Dermis blood vessel endothelial cell (primary cell): ENCODE measurements around the gene RIMBP3C. TPM values are rescaled to one million over a fixed set of nuclear protein-coding genes. Genes with fewer than 3 reads are reported as not detected.
"Not testable (repeated sequence)": the region's sequence is repeated elsewhere in the genome, so short reads cannot be mapped to it uniquely, and the experiment has no call there.

ENCODE experiments used
- DNase-seq: peaks from one replicate; pipeline ENCODE4 v3.0.0; 2010
- total RNA-seq: library from RNA; depleted of rRNA; stranded (reverse); fragments of >200 nt; gene quantifications from 2 replicates; pipeline ENCODE4 v1.2.3, GENCODE V29; 2014

The RIMBP3C gene, protein sequence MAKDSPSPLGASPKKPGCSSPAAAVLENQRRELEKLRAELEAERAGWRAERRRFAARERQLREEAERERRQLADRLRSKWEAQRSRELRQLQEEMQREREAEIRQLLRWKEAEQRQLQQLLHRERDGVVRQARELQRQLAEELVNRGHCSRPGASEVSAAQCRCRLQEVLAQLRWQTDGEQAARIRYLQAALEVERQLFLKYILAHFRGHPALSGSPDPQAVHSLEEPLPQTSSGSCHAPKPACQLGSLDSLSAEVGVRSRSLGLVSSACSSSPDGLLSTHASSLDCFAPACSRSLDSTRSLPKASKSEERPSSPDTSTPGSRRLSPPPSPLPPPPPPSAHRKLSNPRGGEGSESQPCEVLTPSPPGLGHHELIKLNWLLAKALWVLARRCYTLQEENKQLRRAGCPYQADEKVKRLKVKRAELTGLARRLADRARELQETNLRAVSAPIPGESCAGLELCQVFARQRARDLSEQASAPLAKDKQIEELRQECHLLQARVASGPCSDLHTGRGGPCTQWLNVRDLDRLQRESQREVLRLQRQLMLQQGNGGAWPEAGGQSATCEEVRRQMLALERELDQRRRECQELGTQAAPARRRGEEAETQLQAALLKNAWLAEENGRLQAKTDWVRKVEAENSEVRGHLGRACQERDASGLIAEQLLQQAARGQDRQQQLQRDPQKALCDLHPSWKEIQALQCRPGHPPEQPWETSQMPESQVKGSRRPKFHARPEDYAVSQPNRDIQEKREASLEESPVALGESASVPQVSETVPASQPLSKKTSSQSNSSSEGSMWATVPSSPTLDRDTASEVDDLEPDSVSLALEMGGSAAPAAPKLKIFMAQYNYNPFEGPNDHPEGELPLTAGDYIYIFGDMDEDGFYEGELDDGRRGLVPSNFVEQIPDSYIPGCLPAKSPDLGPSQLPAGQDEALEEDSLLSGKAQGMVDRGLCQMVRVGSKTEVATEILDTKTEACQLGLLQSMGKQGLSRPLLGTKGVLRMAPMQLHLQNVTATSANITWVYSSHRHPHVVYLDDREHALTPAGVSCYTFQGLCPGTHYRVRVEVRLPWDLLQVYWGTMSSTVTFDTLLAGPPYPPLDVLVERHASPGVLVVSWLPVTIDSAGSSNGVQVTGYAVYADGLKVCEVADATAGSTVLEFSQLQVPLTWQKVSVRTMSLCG (N-terminal part only)
- 0.09 and 0.17 TPM in 2 replicates for total RNA-seq

- not testable (repeated sequence) for DNase-seq
These were observed at the start of gene RIMBP3C for GRCh38 chr22:21551361-21551760. RIMBP3C (minus strand) TSS chr22:21551461; CDS start chr22:21550976, 485 bp downstream.

DNA sequence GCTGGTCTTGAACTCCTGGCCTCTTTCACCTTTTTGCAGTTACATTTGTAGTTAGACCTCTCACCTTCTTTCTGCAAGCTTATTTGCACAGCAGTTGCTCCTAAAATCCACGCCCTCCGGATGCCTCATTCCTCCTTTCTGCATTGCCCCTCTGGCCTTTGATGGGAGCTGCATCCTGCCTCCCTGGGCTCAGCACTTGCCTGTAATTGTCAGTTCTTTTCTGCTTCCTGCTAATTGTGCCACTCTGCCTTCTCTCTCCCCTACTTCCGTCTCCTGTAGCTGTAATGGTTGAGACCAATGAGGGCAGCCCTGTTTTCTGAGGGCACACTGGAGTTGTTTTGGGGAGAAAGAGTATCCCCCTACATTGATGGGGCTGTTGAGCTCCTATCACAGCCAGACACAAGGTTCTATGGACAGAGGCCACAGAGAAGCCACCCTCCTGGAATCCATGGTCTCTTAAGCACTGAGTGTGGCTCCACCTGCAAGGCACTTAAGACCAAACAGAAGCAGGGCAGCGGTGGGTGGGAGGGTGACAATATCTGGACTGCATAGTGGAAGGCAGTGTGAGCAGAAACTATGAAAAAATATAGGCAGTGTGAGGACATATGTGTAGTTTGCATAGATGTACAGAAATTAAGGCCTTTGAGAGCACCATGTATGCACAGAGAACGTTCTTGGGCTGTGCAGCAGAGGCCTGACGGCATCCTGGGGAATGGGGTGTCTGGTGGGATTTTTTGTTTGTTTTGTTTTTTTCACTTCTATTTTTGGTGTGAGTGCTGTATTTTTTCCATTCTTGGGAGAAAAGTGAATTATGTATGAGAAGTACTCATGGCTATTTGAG, 48.0 kb upstream of the RIMBP3C start:
- no peak for DNase-seq

GRCh38 chr22:21598302-21598701, 47.0 kb upstream of the RIMBP3C start:
- DNase-seq = no peak

DNA sequence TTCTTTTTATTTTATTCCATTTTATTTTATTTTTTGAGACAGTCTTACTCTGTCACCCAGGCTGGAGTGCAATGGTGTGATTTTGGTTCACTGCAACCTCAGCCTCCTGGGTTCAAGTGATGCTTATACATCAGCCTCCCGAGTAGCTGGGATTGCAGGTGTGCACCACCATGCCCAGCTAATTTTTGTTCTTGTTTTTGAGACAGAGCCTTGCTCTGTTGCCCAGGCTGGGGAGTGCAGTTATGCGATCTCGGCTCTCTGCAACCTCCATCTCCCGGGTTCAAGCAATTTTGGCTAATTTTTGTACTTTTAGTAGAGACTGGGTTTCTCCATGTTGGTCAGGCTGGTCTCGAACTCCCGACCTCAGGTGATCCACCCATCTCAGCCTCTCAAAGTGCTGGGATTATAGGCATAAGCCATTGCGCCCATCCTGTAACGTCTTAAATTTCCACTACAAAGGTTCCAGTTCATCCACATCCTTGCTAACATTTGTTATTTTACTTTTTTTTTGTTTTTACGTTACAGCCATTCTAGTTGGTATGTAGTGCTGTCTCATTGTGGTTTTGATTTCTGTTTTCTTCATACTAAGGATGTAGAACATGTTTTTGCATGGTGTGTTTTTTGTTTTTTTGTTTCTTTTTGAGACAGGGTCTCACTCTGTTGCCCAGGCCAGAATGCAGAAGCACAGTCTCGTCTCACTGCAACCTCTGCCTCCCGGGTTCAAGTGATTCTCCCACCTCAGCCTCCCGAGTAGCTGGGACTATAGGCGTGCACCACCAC, 45.3 kb upstream of the RIMBP3C start:
- DNase-seq = not testable (repeated sequence)

DNA sequence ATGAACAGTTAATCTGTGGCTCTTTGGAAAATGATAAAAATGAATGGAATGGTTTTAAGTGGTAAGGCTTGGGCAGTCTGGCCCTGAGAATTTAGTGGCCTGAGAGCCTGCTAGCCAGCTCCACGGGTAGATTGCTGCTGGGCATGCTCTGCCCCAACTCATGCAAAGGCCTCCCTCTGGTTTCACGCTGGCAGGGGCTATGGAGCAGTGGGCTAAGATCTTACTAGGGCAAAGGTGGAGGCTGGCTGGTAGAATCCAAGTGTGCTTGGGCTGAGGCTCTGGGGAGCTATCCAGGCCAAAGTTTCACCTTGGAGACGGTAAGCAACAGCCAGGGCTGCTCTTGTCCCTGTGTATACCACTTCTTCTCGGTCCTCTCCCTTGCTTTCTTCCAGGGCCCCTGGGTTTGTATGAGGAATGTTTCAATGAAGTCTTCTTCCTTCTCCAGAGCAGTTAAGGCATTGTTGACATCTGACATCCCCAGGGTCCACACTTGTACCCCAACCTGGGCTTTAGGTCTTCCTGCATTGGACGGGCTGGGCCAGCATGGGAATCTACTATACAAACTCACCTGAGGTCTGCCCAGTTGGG, 43.7 kb upstream of the RIMBP3C start:
- no peak for DNase-seq

- no peak for DNase-seq
These were observed 42.4 kb upstream of the RIMBP3C start for GRCh38 chr22:21593406-21594232.

GRCh38 chr22:21592422-21592821, 41.2 kb upstream of the RIMBP3C start:
- DNase-seq = no peak

- no peak for DNase-seq
These were observed 40.4 kb upstream of the RIMBP3C start for GRCh38 chr22:21591695-21592094.

DNA sequence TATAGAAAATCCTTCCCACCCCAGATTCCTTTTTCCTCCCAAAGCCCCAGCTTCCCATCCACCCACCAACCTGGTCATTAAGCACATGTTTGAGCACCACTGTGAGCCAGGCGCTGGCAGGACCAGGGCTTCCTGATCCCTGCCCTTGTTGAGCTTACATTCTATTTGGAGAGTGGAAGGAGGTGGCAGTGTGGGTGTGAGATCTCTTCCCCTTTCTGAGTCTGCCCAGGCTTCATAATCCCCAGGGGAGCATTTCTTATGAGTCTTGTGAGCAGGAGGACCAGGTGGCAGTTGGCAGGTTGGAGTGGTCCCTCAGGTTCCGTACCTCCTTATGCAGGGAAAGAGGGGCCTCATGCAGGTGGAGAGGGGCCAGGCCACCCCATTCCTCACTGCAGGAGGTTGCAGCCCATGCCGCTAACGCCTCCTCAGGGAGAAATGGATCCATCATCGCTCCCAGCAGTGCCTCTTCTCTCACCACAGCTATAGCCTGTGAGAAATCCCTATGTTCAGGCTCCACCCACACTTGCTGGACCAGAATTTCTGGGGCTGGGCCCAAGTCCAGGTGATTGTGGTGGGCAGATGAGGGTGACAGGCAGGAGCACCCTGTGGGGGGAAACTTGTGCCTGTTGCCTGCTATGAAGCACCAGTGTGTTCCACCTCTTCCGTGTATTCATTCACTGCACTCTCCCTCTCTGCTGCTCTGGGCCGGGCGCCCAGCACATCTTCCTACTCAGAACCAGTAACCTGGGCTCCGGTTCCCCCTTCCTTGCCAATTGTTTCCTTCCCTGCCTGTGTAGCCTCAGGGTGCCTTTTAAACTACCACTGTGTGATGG, 39.8 kb upstream of the RIMBP3C start:
- DNase-seq = no peak

DNA sequence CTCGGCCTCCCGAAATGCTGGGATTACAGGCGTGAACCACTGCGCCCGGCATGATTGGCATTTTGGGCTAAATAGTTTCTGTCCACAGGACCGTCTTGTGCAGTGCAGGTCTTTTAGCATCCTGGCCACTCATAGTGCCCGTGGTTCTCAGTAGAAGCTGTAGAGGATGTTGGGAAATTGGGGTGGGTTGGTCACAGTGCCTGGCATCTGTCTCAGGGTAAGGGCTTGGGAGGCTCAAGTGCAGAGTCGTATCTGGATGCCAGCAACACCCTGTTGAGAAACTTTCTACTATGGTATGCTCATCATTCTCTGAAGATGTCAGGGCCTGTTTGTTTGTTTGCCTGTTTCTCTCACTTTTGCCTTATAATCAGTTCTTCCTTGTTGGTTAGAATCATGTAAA, 38.1 kb upstream of the RIMBP3C start:
- DNase-seq = no peak

- DNase-seq = no peak
These were observed 36.7 kb upstream of the RIMBP3C start for GRCh38 chr22:21587803-21588611.

- DNase-seq = no peak
These were observed 34.1 kb upstream of the RIMBP3C start for GRCh38 chr22:21585389-21585788.

DNA sequence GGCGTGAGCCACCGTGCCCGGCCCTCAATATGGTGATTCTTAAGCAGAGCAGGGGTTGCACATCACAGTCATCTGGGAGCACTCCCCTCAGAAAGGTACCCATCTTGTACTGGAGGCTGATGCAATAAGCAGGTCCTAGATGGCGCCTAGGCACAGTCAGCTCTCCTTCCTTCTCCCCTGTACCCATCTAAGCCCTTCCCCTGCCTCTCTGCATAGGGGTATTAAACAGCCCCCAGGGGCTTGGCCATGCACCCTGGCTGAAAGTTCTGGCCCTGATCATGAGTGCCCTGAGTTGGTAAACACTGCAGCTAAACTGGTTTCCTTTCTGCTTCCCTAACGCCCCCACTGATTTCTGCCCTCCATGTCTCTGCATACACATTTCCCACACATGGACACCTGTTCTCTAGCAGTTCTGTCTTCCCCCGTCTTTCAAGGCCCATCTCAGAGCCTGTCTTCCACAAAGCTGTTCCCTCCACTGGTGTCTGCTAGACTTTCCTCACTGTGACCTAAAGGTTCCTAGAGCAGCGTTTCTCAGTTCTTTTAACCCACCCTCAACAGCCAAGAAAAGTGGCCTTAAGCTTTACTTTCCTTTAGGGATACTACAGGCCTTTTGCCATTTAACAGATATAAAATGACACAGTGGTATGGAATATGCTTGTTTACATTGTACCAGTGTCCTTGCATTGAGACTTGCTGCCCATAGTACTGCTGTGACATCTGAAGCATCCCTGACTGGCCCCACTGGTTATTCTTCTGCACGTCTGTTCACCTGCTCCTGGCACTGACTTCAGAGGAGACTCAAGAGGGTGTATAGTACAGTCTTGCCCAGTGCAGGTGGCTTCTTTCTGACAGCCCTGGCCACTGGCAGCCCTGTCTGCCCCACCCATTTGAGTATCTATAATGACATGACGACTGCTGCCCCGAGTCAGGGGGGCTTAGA, 31.8 kb upstream of the RIMBP3C start:
- no peak for DNase-seq

DNA sequence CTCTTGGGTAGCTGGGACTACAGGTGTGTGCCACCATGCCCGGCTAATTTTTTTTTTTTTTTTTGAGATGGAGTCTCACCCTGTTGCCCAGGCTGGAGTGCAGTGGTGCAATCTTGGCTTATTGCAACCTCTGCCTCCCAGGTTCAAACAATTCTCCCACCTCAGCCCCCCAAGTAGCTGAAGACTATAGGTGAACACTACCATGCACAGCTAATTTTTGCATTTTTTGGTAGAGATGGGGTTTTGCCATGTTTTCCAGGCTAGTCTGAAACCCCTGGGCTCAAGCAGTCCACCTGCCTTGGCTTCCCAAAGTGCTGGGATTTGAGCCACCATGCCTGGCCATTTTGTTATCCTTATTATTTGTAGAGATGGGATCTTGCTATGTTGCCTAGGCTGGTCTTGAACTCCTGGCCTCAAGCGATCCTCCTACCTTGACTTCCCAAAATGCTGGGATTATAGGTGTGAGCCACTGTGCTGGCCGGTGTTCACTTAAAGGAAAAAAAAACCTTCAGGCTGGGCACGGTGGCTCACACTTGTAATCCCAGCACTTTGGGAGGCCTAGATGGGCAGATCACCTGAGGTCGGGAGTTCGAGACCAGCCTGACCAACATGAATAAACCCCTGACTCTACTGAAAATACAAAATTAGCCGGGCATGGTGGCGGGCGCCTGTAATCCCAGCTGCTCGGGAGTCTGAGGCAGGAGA, 29.9 kb upstream of the RIMBP3C start:
- DNase-seq = not testable (repeated sequence)

DNA sequence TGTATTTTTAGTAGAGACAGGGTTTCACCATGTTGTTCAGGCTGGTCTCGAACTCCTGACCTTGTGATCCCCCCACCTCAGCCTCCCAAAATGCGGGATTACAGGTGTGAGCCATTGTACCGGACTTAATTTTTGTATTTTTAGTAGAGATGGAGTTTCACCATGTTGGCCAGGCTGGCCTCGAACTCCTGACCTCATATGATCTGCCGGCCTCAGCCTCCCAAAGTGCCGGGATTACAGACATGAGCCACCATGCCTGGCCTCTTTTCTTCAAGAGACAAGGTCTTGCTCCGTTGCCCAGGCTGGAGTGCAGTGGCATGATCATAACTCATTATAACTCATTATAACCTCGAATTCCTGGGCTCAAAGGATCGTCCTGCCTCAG, 29.4 kb upstream of the RIMBP3C start:
- DNase-seq = not testable (repeated sequence)

DNA sequence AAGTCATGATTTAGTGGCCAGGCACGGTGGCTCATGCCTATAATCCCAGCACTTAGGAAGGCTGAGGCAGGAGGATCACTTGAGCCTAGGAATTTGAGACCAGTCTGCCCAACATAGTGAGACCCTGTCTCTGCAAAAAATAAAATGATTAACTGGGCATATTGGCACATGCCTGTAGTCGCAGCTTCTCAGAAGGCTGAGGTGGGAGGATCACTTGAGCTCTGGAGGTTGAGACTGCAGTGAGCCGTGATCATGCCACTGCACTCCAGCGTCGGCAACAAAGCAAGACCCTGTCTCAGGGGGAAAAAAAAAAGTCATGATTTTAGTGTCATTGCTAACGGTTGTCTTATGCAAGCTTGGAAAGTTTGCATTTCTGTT, 28.2 kb upstream of the RIMBP3C start:
- no peak for DNase-seq
